ENCODE data around the gene SLC13A3. TPM values are rescaled to one million over a fixed set of nuclear protein-coding genes. Genes with fewer than 3 reads are reported as not detected.

Gene SLC13A3
- total RNA-seq, 1 experiment from 2014 or later = 17.5 TPM

DNA sequence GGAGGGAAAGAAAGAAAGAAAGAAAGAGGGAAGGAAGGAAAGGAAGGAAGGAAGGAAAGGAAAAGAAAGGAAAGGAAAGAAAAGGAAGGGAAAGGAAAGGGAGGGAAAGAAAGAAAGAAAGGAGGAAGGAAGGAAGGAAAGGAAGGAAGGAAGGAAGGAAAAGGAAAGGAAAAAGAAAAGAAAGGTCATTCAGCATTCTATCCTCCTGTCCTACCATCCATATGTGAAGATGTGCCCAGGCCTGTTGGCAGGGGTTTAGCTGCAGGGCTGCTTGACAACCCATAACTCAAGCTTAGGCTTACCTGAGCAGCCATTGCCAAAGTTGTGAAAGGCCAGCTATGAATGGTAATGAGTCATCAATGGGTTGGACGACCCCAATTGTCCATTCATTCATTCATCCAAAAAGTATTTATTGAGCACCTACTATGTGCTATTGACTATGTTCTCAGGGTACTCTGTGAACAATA is 50.9 kb downstream of the SLC13A3 start:
- Histone ChIP-seq H3K9me3 (ENCODE audit: control insufficient read depth, low read depth, low read length) (no peaks in the 10 kb centered on the region), H2AK5ac (ENCODE audit: insufficient read length, low read length) (no peak overlapping the region), H4K5ac (ENCODE audit: insufficient read length, low read depth, low read length) (no peak overlapping the region), H3K27me3 (ENCODE audit: insufficient read depth, low read length) (no peaks in the 10 kb centered on the region), H3K18ac (ENCODE audit: insufficient read length, low read depth, low read length) (no peak overlapping the region), H3K23ac (ENCODE audit: insufficient read length, low read depth, low read length) (no peak overlapping the region), H4K20me1 (ENCODE audit: control insufficient read depth, insufficient read depth, insufficient read length) (no peaks in the 10 kb centered on the region), H2BK12ac (ENCODE audit: insufficient read length, low read depth, low read length) (no peak overlapping the region), H3K14ac (ENCODE audit: insufficient read depth, low read length) (no peak overlapping the region), H3K79me1 (ENCODE audit: insufficient read depth, low read depth, low read length, poor library complexity, severe bottlenecking) (no peaks in the 10 kb centered on the region), H3K56ac (ENCODE audit: insufficient read length, low read depth, low read length) (no peak overlapping the region), H2BK15ac (ENCODE audit: low read depth, low read length) (no peak overlapping the region), H3K79me2 (ENCODE audit: insufficient read depth, low read length) (no peaks in the 10 kb centered on the region), H2AFZ (ENCODE audit: low read length) (no peak overlapping the region), H3K4me1 (ENCODE audit: insufficient read depth, low read length) (peaks cover 4% of the 10 kb centered on the region; the same call in 1 of the 2 replicates), H3K9ac (ENCODE audit: extremely low read depth, insufficient read length, low read length) (no peak overlapping the region), H3K27ac (ENCODE audit: insufficient read length, low read depth, low read length) (no peak overlapping the region), H3K4me2 (ENCODE audit: insufficient read depth, insufficient read length, low read length) (no peak overlapping the region), H2BK20ac (ENCODE audit: low read depth, low read length, poor library complexity, severe bottlenecking) (no peak overlapping the region), H2BK5ac (ENCODE audit: insufficient read length, low read length) (no peak overlapping the region), H3K23me2 (ENCODE audit: insufficient read length, low read depth, low read length, poor library complexity, severe bottlenecking) (no peaks in the 10 kb centered on the region), H3K4ac (ENCODE audit: low read depth, low read length) (no peak overlapping the region), H3T11ph (ENCODE audit: low read length) (no peak overlapping the region), H2BK120ac (ENCODE audit: low read depth, low read length, poor library complexity, severe bottlenecking) (no peak overlapping the region), H4K8ac (replicated peaks; ENCODE audit: insufficient read length, low read depth, low read length) (no peak overlapping the region), H4K91ac (ENCODE audit: insufficient read length, low read depth, low read length) (no peak overlapping the region)
- no peaks in the 10 kb centered on the region; the same call in 1 of the 2 replicates for H3K27me3 Mint-ChIP-seq (ENCODE audit: low read depth)
- DNase-seq = no peak
- H3K27ac Mint-ChIP-seq = no peak overlapping the region
- H3K36me3 Mint-ChIP-seq (ENCODE audit: insufficient read depth in 1 of 3, low read depth in 3 of 3) = peaks cover 0 to 4% (median 0%) of the 10 kb centered on the region in 3 experiments; a peak in 1 of 7 replicates
- no peaks in the 10 kb centered on the region for H3K9me3 Mint-ChIP-seq
- no peak overlapping the region for H3K4me3 Mint-ChIP-seq
- H3K4me1 Mint-ChIP-seq = peaks cover 14 to 15% of the 10 kb centered on the region in 2 experiments
- no CpG with 5 or more reads among the region's 1 CpG for WGBS (ENCODE audit: extremely low coverage, insufficient read length, low lambda C conversion rate)
- TF ChIP-seq, protein P1, sequence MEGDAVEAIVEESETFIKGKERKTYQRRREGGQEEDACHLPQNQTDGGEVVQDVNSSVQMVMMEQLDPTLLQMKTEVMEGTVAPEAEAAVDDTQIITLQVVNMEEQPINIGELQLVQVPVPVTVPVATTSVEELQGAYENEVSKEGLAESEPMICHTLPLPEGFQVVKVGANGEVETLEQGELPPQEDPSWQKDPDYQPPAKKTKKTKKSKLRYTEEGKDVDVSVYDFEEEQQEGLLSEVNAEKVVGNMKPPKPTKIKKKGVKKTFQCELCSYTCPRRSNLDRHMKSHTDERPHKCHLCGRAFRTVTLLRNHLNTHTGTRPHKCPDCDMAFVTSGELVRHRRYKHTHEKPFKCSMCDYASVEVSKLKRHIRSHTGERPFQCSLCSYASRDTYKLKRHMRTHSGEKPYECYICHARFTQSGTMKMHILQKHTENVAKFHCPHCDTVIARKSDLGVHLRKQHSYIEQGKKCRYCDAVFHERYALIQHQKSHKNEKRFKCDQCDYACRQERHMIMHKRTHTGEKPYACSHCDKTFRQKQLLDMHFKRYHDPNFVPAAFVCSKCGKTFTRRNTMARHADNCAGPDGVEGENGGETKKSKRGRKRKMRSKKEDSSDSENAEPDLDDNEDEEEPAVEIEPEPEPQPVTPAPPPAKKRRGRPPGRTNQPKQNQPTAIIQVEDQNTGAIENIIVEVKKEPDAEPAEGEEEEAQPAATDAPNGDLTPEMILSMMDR (conservative IDR thresholded peaks at IDR 0.05) = no peak

Measured in H9 (cell line).